Stomach (tissue), 4 donors: ENCODE results near the gene LACTB.

Source experiments
- CTCF ChIP-seq, 7 experiments: fragments of 450-650 bp in 4 of 7; fragments of 200-600 bp in 3 of 7; sonication (generic) in 3 of 7; IDR thresholded peaks; one replicate each; pipeline ENCODE4 v1.5.1; 2016 to 2019; ENCODE audit warnings: antibody characterized with exemption in 7 of 7, control low read depth in 2 of 7, mild to moderate bottlenecking in 1 of 7
- EP300 ChIP-seq: sonication (generic); formaldehyde crosslinking; IDR thresholded peaks from one replicate; pipeline ENCODE4 v1.6.1; 2017; ENCODE audit warnings: antibody characterized with exemption
- POLR2A ChIP-seq, 4 donors: fragments of 450-650 bp; IDR thresholded peaks; one replicate each; pipeline ENCODE4 v1.6.1; 2016; ENCODE audit warnings: antibody characterized with exemption in 4 of 4, control low read depth in 2 of 4, mild to moderate bottlenecking in 1 of 4, moderate library complexity in 1 of 4

- no peak for TF ChIP-seq CTCF (IDR thresholded peaks at IDR 0.05)
- TF ChIP-seq POLR2A (IDR thresholded peaks at IDR 0.05): no peak
- no peak for TF ChIP-seq EP300
Measured at GRCh38 chr15:63091679-63092446, 29.8 kb upstream of the LACTB start.
